Esophagus squamous epithelium (tissue), 4 donors: Measurements from ENCODE around the gene TRIM33.

Source experiments
- CTCF ChIP-seq, 6 experiments: fragments of 450-650 bp in 4 of 6; fragments of 200-600 bp in 2 of 6; sonication (generic) in 2 of 6; IDR thresholded peaks; one replicate each; pipeline ENCODE4 v1.5.1; 2016 to 2019; ENCODE audit warnings: antibody characterized with exemption in 6 of 6, mild to moderate bottlenecking in 4 of 6, moderate library complexity in 4 of 6
- POLR2A ChIP-seq, 4 donors: fragments of 450-650 bp; IDR thresholded peaks; one replicate each; pipeline ENCODE4 v1.6.1; 2017; ENCODE audit warnings: antibody characterized with exemption in 4 of 4, mild to moderate bottlenecking in 4 of 4, moderate library complexity in 3 of 4

GRCh38 chr1:114558544-114558943, 47.5 kb upstream of the TRIM33 start:
- TF ChIP-seq POLR2A (IDR thresholded peaks at IDR 0.05) (no peak), CTCF (IDR thresholded peaks at IDR 0.05) (peak in 3 of 6 experiments; percentile 31 to 45 (median 32))
